Mesendoderm (in vitro differentiated cells): ENCODE results near the gene NCF4.

ENCODE experiments used
- DNase-seq: peaks from one replicate; pipeline ENCODE4 v3.0.0; 2013
- H2AK5ac ChIP-seq: 2 replicates; pipeline ENCODE4 v1.6.1; 2013; ENCODE audit warnings: low read length, inconsistent platforms
- H2BK120ac ChIP-seq: 2 replicates; pipeline ENCODE4 v1.6.1; 2013; ENCODE audit warnings: low read depth, mild to moderate bottlenecking, low read length, moderate library complexity, mixed read lengths
- H2BK15ac ChIP-seq: replicated peaks from 2 replicates; pipeline ENCODE4 v1.6.1; 2013; ENCODE audit warnings: low read depth, mild to moderate bottlenecking, moderate library complexity
- H2BK5ac ChIP-seq: 2 replicates; pipeline ENCODE4 v1.6.1; 2013; ENCODE audit warnings: low read length, inconsistent platforms
- H3K18ac ChIP-seq: 2 replicates; pipeline ENCODE4 v1.6.1; 2013; ENCODE audit warnings: mild to moderate bottlenecking, low read length, mixed read lengths
- H3K23ac ChIP-seq: one replicate; pipeline ENCODE4 v1.6.1; 2013; ENCODE audit warnings: low read length
- H3K27ac ChIP-seq: 2 replicates; pipeline ENCODE4 v1.5.1; 2013; ENCODE audit warnings: low read depth, mild to moderate bottlenecking, inconsistent platforms, low read length, moderate library complexity
- H3K27me3 ChIP-seq: 2 replicates; pipeline ENCODE4 v1.6.1; 2013; ENCODE audit warnings: low read length, control low read depth, mild to moderate bottlenecking, inconsistent platforms; ENCODE audit not compliant: insufficient read depth, poor library complexity
- H3K36me3 ChIP-seq: 2 replicates; pipeline ENCODE4 v1.6.1; 2013; ENCODE audit warnings: low read length, inconsistent platforms; ENCODE audit not compliant: control insufficient read depth, insufficient read depth
- H3K4ac ChIP-seq: one replicate; pipeline ENCODE4 v1.6.1; 2013; ENCODE audit warnings: low read depth, mild to moderate bottlenecking, low read length, moderate library complexity
- H3K4me1 ChIP-seq: 2 replicates; pipeline ENCODE4 v1.6.1; 2013; ENCODE audit warnings: low read depth, low read length, inconsistent platforms; ENCODE audit not compliant: control insufficient read depth
- H3K4me2 ChIP-seq: 2 replicates; pipeline ENCODE4 v1.6.1; 2013; ENCODE audit warnings: low read length
- H3K4me3 ChIP-seq: 2 replicates; pipeline ENCODE4 v1.5.1; 2013; ENCODE audit warnings: mild to moderate bottlenecking, low read length
- H3K56ac ChIP-seq: one replicate; pipeline ENCODE4 v1.6.1; 2013; ENCODE audit warnings: low read length
- H3K79me1 ChIP-seq: 2 replicates; pipeline ENCODE4 v1.6.1; 2013; ENCODE audit warnings: low read length, inconsistent platforms
- H3K79me2 ChIP-seq: 2 replicates; pipeline ENCODE4 v1.6.1; 2013; ENCODE audit warnings: mild to moderate bottlenecking, low read length; ENCODE audit not compliant: control insufficient read depth, insufficient read depth
- H3K9ac ChIP-seq: 2 replicates; pipeline ENCODE4 v1.6.1; 2013; ENCODE audit warnings: low read length, inconsistent platforms
- H4K5ac ChIP-seq: one replicate; pipeline ENCODE4 v1.6.1; 2013; ENCODE audit warnings: low read length
- H4K8ac ChIP-seq: one replicate; pipeline ENCODE4 v1.6.1; 2013; ENCODE audit warnings: low read depth, mild to moderate bottlenecking, control low read depth, low read length, moderate library complexity
- WGBS: extraction: QIAGEN DNeasy Blood & Tissue Kit; methylation state at CpG from one replicate; pipeline ENCODE4 v1.1.7; 2013; ENCODE audit warnings: low lambda C conversion rate, missing lambda C conversion rate; ENCODE audit not compliant: insufficient coverage; ENCODE audit errors: extremely low coverage; 5-methylcytosine and 5-hydroxymethylcytosine counted together

NCF4 gene

GRCh38 chr22:36831206-36831605, 29.6 kb upstream of the NCF4 start:
- no peak overlapping the region for H2BK120ac ChIP-seq
- no peak overlapping the region for H2BK15ac ChIP-seq
- no peak overlapping the region for H2AK5ac ChIP-seq
- H3K4me2 ChIP-seq, result no peak overlapping the region
- no peaks in the 10 kb centered on the region for H3K36me3 ChIP-seq
- no peak overlapping the region for H2BK5ac ChIP-seq
- no peak overlapping the region for H4K5ac ChIP-seq
- no peak overlapping the region for H3K18ac ChIP-seq
- H3K79me1 ChIP-seq, result no peaks in the 10 kb centered on the region
- H4K8ac ChIP-seq, result no peak overlapping the region
- H3K79me2 ChIP-seq, result no peaks in the 10 kb centered on the region
- no peak overlapping the region for H3K27ac ChIP-seq
- no peak overlapping the region for H3K4ac ChIP-seq
- DNase-seq, result no peak
- no peaks in the 10 kb centered on the region for H3K27me3 ChIP-seq
- no peak overlapping the region for H3K56ac ChIP-seq
- H3K4me3 ChIP-seq, result no peak overlapping the region
- no peak overlapping the region for H3K9ac ChIP-seq
- H3K23ac ChIP-seq, result no peak overlapping the region
- H3K4me1 ChIP-seq, result no peaks in the 10 kb centered on the region

GRCh38 chr22:36831717-36832116, 29.1 kb upstream of the NCF4 start:
- no peak overlapping the region for H3K27ac ChIP-seq
- no peaks in the 10 kb centered on the region for H3K27me3 ChIP-seq
- no peak overlapping the region for H2AK5ac ChIP-seq
- H2BK120ac ChIP-seq, result no peak overlapping the region
- H2BK5ac ChIP-seq, result no peak overlapping the region
- no peaks in the 10 kb centered on the region for H3K36me3 ChIP-seq
- H3K4me3 ChIP-seq, result no peak overlapping the region
- no peak overlapping the region for H3K56ac ChIP-seq
- no peak for DNase-seq
- no CpG with 5 or more reads among the region's 3 CpGs for WGBS
- H3K18ac ChIP-seq, result no peak overlapping the region
- no peak overlapping the region for H3K9ac ChIP-seq
- H3K4me1 ChIP-seq, result no peaks in the 10 kb centered on the region
- no peak overlapping the region for H3K23ac ChIP-seq
- H4K5ac ChIP-seq, result no peak overlapping the region
- H3K4me2 ChIP-seq, result no peak overlapping the region
- H3K79me1 ChIP-seq, result no peaks in the 10 kb centered on the region
- no peak overlapping the region for H3K4ac ChIP-seq
- no peak overlapping the region for H2BK15ac ChIP-seq
- H3K79me2 ChIP-seq, result no peaks in the 10 kb centered on the region
- H4K8ac ChIP-seq, result no peak overlapping the region

GRCh38 chr22:36833073-36833472, 27.7 kb upstream of the NCF4 start:
- no peak overlapping the region for H3K4me3 ChIP-seq
- no peak overlapping the region for H2AK5ac ChIP-seq
- no peak overlapping the region for H2BK120ac ChIP-seq
- H3K79me2 ChIP-seq, result no peaks in the 10 kb centered on the region
- no peak overlapping the region for H3K9ac ChIP-seq
- H2BK5ac ChIP-seq, result no peak overlapping the region
- no peak overlapping the region for H3K4me2 ChIP-seq
- H3K56ac ChIP-seq, result no peak overlapping the region
- no CpG with 5 or more reads among the region's 3 CpGs for WGBS
- no peaks in the 10 kb centered on the region for H3K27me3 ChIP-seq
- H3K27ac ChIP-seq, result no peak overlapping the region
- H3K36me3 ChIP-seq, result no peaks in the 10 kb centered on the region
- no peaks in the 10 kb centered on the region for H3K79me1 ChIP-seq
- no peak overlapping the region for H3K4ac ChIP-seq
- H2BK15ac ChIP-seq, result no peak overlapping the region
- no peak overlapping the region for H4K8ac ChIP-seq
- H3K23ac ChIP-seq, result no peak overlapping the region
- no peaks in the 10 kb centered on the region for H3K4me1 ChIP-seq
- no peak for DNase-seq
- H4K5ac ChIP-seq, result no peak overlapping the region
- no peak overlapping the region for H3K18ac ChIP-seq

GRCh38 chr22:36835903-36836302, 24.9 kb upstream of the NCF4 start:
- H2BK5ac ChIP-seq, result no peak overlapping the region
- H3K36me3 ChIP-seq, result no peaks in the 10 kb centered on the region
- H3K79me2 ChIP-seq, result no peaks in the 10 kb centered on the region
- WGBS, result no CpG with 5 or more reads among the region's 5 CpGs
- no peaks in the 10 kb centered on the region for H3K4me1 ChIP-seq
- no peak overlapping the region for H2AK5ac ChIP-seq
- no peak overlapping the region for H3K18ac ChIP-seq
- H2BK120ac ChIP-seq, result no peak overlapping the region
- no peak for DNase-seq
- H3K23ac ChIP-seq, result no peak overlapping the region
- H2BK15ac ChIP-seq, result no peak overlapping the region
- H3K27me3 ChIP-seq, result no peaks in the 10 kb centered on the region
- H3K4me3 ChIP-seq, result no peak overlapping the region
- no peak overlapping the region for H4K8ac ChIP-seq
- H3K79me1 ChIP-seq, result no peaks in the 10 kb centered on the region
- no peak overlapping the region for H3K4ac ChIP-seq
- no peak overlapping the region for H3K27ac ChIP-seq
- H3K9ac ChIP-seq, result no peak overlapping the region
- H3K4me2 ChIP-seq, result no peak overlapping the region
- no peak overlapping the region for H3K56ac ChIP-seq
- H4K5ac ChIP-seq, result no peak overlapping the region

- Histone ChIP-seq H4K8ac (no peak overlapping the region), H2AK5ac (no peak overlapping the region), H3K4me2 (no peak overlapping the region), H3K4ac (no peak overlapping the region), H3K4me3 (no peak overlapping the region), H3K27ac (no peak overlapping the region), H2BK5ac (no peak overlapping the region), H3K9ac (no peak overlapping the region), H3K18ac (no peak overlapping the region), H3K23ac (no peak overlapping the region), H4K5ac (no peak overlapping the region), H3K79me1 (no peaks in the 10 kb centered on the region), H3K4me1 (no peaks in the 10 kb centered on the region), H3K27me3 (no peaks in the 10 kb centered on the region), H2BK120ac (no peak overlapping the region), H3K36me3 (no peaks in the 10 kb centered on the region), H2BK15ac (no peak overlapping the region), H3K56ac (no peak overlapping the region), H3K79me2 (no peaks in the 10 kb centered on the region)
- no peak for DNase-seq
- no CpG with 5 or more reads among the region's 10 CpGs for WGBS
Measured at GRCh38 chr22:36838119-36839030, 22.4 kb upstream of the NCF4 start.
